GM13976 (cell line): ENCODE results near the gene CNOT3.
A peak's percentile ranks its signal among the peaks of the same experiment; 100 is the strongest.

Experiments
- DNase-seq: peaks from one replicate; pipeline ENCODE4 v3.0.0; 2012; ENCODE audit warnings: low spot score
- CTCF ChIP-seq: IDR thresholded peaks from 2 replicates; pipeline ENCODE4 v1.5.1; 2012; ENCODE audit warnings: borderline replicate concordance, mild to moderate bottlenecking; ENCODE audit not compliant: insufficient read depth; ENCODE audit errors: extremely low read depth, missing control alignments, control extremely low read depth
- in situ Hi-C: fragments of 300-500 bp; cut with MboI; formaldehyde crosslinking; loops from one replicate; pipeline ENCODE4 v1.12.0; 2022; ENCODE audit warnings: low sequenced_read_pairs, mixed read lengths, inconsistent platforms; ENCODE audit not compliant: unreplicated experiment

Gene CNOT3

GRCh38 chr19:54156490-54156889, 18.9 kb downstream of the CNOT3 start:
- TF ChIP-seq CTCF, result no peak
- in situ Hi-C loops, result no loop called here
- no peak for DNase-seq

GRCh38 chr19:54156953-54157352, 19.4 kb downstream of the CNOT3 start:
- in situ Hi-C loops, result no loop called here
- no peak for TF ChIP-seq CTCF
- no peak for DNase-seq

- in situ Hi-C loops, result no loop called here
- peak; percentile 66 for DNase-seq
- TF ChIP-seq CTCF, result no peak
Measured at GRCh38 chr19:54158812-54159351, 21.3 kb downstream of the CNOT3 start.

- in situ Hi-C loops, result loop anchor here (10.0 kb wide), 1 partner anchor 75 kb away; no protein-coding TSS in a partner anchor
- peak; percentile 98 for DNase-seq
- peak; percentile 15 for TF ChIP-seq CTCF
Measured at GRCh38 chr19:54159352-54160181, 22.0 kb downstream of the CNOT3 start, which contains the start of gene LENG1. LENG1 (minus strand) TSS chr19:54159721; CDS start chr19:54159695, 26 bp downstream.

GRCh38 chr19:54160182-54160811, 22.7 kb downstream of the CNOT3 start:
- DNase-seq, result no peak
- no peak for TF ChIP-seq CTCF
- in situ Hi-C loops, result loop anchor here (10.0 kb wide), 1 partner anchor 75 kb away; no protein-coding TSS in a partner anchor

- in situ Hi-C loops, result loop anchor here (10.0 kb wide), 1 partner anchor 74 kb away; no protein-coding TSS in a partner anchor
- no peak for DNase-seq
- TF ChIP-seq CTCF, result no peak
Measured at GRCh38 chr19:54160854-54161253, 23.3 kb downstream of the CNOT3 start.
